GM19240 (cell line): ENCODE data around the gene AGBL1.

ENCODE experiments used
- DNase-seq: peaks from one replicate; pipeline ENCODE4 v3.0.0; 2011; ENCODE audit warnings: low spot score; ENCODE audit not compliant: insufficient read length

The AGBL1 gene

GRCh38 chr15:86235667-86236066 is 156.0 kb downstream of the AGBL1 start:
- DNase-seq, result no peak

GRCh38 chr15:86236356-86237110 is 156.9 kb downstream of the AGBL1 start:
- DNase-seq, result no peak

- no peak for DNase-seq
Measured at GRCh38 chr15:86237111-86237500, 157.4 kb downstream of the AGBL1 start.

- no peak for DNase-seq
Measured at GRCh38 chr15:86247249-86247955, 167.7 kb downstream of the AGBL1 start.

GRCh38 chr15:86255247-86255646 is 175.6 kb downstream of the AGBL1 start:
- no peak for DNase-seq

- no peak for DNase-seq
Measured at GRCh38 chr15:86256628-86257027, 177.0 kb downstream of the AGBL1 start.

GRCh38 chr15:86259589-86259988 is 179.9 kb downstream of the AGBL1 start:
- no peak for DNase-seq

- no peak for DNase-seq
Measured at GRCh38 chr15:86263230-86263629, 183.6 kb downstream of the AGBL1 start.

GRCh38 chr15:86266896-86267484 is 187.3 kb downstream of the AGBL1 start:
- DNase-seq, result no peak

GRCh38 chr15:86267892-86268291 is 188.2 kb downstream of the AGBL1 start:
- DNase-seq, result no peak

GRCh38 chr15:86268558-86268957 is 188.9 kb downstream of the AGBL1 start:
- no peak for DNase-seq

GRCh38 chr15:86273309-86273708 is 193.6 kb downstream of the AGBL1 start:
- no peak for DNase-seq

- no peak for DNase-seq
Measured at GRCh38 chr15:86275361-86275760, 195.7 kb downstream of the AGBL1 start.

GRCh38 chr15:86278586-86278985 is 198.9 kb downstream of the AGBL1 start:
- DNase-seq, result no peak

- DNase-seq, result no peak
Measured at GRCh38 chr15:86284635-86285034, 205.0 kb downstream of the AGBL1 start.

- no peak for DNase-seq
Measured at GRCh38 chr15:86295511-86295910, 215.8 kb downstream of the AGBL1 start.

GRCh38 chr15:86296769-86297168 is 217.1 kb downstream of the AGBL1 start:
- DNase-seq, result no peak

GRCh38 chr15:86300390-86301125 is 220.9 kb downstream of the AGBL1 start:
- no peak for DNase-seq

- DNase-seq, result no peak
Measured at GRCh38 chr15:86311568-86312280, 232.1 kb downstream of the AGBL1 start.

GRCh38 chr15:86312486-86312885 is 232.8 kb downstream of the AGBL1 start:
- no peak for DNase-seq

GRCh38 chr15:86316216-86316615 is 236.5 kb downstream of the AGBL1 start:
- no peak for DNase-seq
